ENCODE results near the gene CST7. TPM values are rescaled to one million over a fixed set of nuclear protein-coding genes. Genes with fewer than 3 reads are reported as not detected.

The CST7 gene
- total RNA-seq, 1 experiment from 2014 or later: not detected

DNA sequence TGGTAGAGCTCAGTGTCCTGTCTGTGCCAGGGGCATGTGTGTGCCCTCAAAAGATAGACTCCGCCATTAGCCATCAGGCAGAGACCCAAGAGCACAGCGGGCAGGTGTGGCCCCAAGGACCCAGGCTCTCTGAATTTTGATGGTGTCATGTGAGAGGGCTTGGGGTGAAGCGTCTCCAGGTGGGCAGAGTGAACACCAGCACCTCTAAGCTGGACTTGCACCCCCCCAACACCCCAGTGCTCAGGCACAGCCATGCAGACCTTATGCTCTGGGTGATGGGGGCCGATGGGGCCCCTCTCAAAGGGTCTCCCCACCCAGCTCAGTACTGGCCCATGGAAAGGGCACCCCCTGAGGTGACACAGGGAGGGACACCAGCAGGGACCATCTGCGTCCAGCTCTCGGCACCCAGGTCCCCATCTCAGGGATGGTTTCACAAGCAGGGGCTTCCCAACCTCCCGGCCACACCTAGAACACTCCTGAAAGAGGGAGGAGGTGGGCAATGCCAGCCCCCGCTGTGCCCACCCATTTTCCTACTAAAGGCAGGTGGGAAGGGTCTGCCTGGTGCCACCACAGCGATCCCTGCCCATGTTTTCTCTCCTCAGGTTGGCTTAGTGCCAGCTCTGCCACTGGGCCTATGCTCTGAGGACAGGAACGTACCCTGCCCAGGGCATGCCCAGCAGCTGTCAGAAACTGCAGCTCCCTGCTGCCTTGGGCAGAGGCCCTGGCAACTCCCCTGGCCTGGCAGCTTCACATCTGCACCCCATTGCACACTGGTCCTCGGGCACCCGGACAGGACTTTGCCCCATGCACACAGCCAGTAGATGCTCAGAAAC is 3.5 kb downstream of the CST7 start:
- Histone ChIP-seq H3K27me3 (ENCODE audit: control insufficient read depth, insufficient read depth, low read length) (no peaks in the 10 kb centered on the region), H3K36me3 (replicated peaks; ENCODE audit: control insufficient read depth, insufficient read depth, low read length) (no peaks in the 10 kb centered on the region), H3K4me3 (ENCODE audit: insufficient read depth, low read depth, low read length) (no peak overlapping the region)
- peak; percentile 30 for DNase-seq

DNA sequence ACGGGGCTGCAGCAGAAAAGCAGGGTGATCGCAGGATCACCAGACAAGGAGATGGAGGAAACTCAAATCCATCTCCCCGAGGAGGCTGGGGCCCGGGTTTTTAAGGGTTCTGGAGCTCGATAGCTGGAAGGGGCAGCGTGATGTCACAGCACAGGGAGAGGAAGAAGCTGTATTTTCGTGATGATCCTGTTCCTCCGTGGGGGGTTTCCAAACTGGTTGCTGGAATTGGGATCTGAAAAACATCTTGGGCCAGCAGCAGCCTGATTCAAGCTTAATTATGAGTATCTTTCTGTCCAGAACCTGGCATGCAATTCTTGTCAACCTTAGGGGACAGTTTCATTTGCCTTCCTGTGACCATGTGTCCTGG is 4.1 kb downstream of the CST7 start:
- Histone ChIP-seq H3K4me3 (ENCODE audit: insufficient read depth, low read depth, low read length) (no peak overlapping the region), H3K27me3 (ENCODE audit: control insufficient read depth, insufficient read depth, low read length) (no peaks in the 10 kb centered on the region), H3K36me3 (replicated peaks; ENCODE audit: control insufficient read depth, insufficient read depth, low read length) (no peaks in the 10 kb centered on the region)
- peak; percentile 33 for DNase-seq

DNA sequence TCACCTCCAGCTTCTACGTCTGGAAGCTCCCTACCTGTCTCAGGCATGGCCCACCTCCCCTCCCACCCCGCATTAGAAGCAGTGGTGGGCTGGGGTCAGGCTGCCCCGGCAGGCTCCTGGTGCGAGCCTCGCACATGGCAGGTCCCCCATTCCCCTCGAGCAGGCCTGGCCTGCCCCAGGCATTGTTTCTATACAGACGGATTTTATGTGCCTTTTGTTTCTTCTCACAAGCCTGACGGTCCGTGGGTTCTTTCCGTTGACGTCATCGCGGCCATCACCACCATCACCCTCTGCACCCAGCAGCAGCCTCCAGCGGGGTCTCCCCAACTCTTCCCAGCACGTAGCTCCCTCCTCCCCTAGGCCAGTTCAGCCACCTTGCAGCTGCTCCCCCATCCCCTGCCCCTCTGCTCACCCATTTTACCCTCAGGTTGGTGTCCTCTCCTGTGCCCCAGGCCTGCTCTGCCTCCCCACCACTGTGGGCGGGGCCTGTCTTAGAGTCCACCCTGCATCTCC is 4.6 kb downstream of the CST7 start:
- DNase-seq: peak; percentile 52

DNA sequence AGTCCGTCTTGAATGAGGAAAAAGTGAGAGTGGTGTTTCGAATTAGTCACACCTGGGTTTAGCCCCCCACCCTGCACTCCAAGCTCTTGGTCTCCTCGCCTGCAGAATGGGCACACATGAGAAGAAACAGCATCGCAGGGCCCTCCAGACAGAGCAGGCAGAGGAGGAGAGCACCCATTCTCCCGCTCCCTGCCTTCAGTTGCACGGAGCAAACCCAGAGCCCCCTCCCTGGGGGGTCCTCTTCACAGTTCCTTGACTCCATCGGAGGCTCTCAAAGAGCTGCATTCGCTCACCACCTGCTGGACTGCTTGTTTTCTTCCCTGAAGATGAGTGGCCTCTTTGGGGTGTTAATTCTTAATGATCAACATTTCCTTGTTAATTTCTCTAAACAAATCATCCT is 5.1 kb downstream of the CST7 start:
- no peaks in the 10 kb centered on the region for H3K36me3 ChIP-seq (replicated peaks; ENCODE audit: control insufficient read depth, insufficient read depth, low read length)
- no peak for DNase-seq
- H3K27me3 ChIP-seq (ENCODE audit: control insufficient read depth, insufficient read depth, low read length): no peaks in the 10 kb centered on the region
- H3K4me3 ChIP-seq (ENCODE audit: insufficient read depth, low read depth, low read length): no peak overlapping the region

More for the DNA sequence above, 4.6 kb downstream of the CST7 start:
- no peaks in the 10 kb centered on the region for H3K27me3 ChIP-seq (ENCODE audit: control insufficient read depth, insufficient read depth, low read length)
- no peaks in the 10 kb centered on the region for H3K36me3 ChIP-seq (replicated peaks; ENCODE audit: control insufficient read depth, insufficient read depth, low read length)
- H3K4me3 ChIP-seq (ENCODE audit: insufficient read depth, low read depth, low read length): no peak overlapping the region

DNA sequence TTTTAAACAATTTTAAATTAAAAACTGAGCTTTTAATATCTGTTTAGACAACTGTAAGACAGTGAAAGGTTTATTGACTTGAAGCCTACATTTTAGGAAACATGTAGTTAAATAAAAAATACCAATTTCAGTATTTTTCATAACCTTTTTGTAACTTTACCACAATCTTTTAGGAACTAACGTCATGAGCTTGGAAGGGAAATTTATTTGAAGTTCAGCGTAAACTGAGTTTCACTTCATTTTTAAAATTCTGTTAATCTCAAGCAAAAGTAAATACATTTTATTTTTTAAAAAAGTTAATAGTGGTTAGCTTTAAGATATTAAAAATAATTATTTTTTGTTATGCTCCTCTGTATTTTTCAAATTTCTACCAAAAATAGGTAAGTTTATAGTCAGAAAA is 5.5 kb downstream of the CST7 start:
- Histone ChIP-seq H3K4me3 (ENCODE audit: insufficient read depth, low read depth, low read length) (no peak overlapping the region), H3K27me3 (ENCODE audit: control insufficient read depth, insufficient read depth, low read length) (no peaks in the 10 kb centered on the region), H3K36me3 (replicated peaks; ENCODE audit: control insufficient read depth, insufficient read depth, low read length) (no peaks in the 10 kb centered on the region)
- no peak for DNase-seq

DNA sequence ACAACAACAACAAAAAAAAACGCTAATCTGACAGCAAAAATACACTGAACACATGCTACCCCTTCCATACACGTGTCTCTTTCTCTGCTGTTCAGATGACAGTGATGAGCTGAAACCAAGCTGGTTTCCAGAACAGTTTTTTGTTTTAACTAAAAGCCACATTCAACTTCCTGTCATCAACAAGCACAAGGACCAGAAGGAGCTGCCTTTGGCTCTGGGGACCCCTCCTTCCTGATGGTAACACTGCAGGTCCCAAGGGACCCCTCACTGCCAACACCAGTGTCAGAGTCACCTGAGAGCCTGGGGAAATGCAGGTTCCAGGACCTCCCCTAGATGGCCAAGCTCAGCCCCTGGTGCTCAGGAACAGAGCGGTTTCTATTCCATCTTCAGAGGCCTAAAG is 6.0 kb downstream of the CST7 start:
- DNase-seq: peak; percentile 35
- Histone ChIP-seq H3K36me3 (replicated peaks; ENCODE audit: control insufficient read depth, insufficient read depth, low read length) (no peaks in the 10 kb centered on the region; the same call in 1 of the 2 replicates), H3K4me3 (ENCODE audit: insufficient read depth, low read depth, low read length) (no peak overlapping the region), H3K27me3 (ENCODE audit: control insufficient read depth, insufficient read depth, low read length) (no peaks in the 10 kb centered on the region)

DNA sequence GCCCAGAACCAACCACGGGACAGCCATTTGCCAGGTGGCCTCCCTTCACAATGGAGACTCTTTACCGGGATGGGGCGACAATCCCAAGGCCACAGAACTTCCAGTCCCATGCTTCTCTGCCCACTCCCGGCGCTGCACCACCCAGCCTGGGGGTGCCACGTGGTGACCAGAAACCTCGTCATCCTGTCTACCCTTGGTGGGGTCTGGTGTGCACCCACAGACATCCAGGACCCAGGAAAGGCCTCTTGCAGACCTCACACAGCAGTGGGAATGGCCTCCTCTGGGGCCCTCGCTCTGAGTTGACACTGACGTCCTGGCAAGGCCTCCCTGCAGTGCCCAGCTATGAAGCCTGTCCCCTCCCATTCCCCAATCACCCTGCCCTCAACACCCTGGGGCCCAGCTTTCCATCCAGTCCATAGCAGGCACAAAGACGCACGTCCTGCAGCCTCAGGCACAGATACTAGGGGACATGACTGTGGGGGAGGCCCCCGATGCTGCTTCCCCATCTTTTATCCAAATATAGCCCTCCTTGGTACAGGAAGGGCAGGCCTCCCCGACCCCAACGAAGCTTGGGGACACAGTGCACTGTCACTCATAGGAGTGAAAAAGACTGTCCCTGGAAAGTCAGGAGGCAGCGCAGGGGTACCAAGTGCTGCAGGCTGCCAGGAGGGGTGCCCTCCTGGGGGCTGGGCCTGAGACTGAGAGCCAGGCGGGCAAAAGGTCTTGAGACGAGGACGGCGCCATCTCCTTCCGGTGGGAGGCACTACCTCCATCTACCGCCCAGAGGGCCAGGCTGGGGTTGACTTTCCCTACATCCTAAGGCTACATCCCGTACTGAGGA is 7.2 kb downstream of the CST7 start:
- H3K27me3 ChIP-seq (ENCODE audit: control insufficient read depth, insufficient read depth, low read length): no peaks in the 10 kb centered on the region
- no peaks in the 10 kb centered on the region; the same call in 1 of the 2 replicates for H3K36me3 ChIP-seq (replicated peaks; ENCODE audit: control insufficient read depth, insufficient read depth, low read length)
- no peak overlapping the region for H3K4me3 ChIP-seq (ENCODE audit: insufficient read depth, low read depth, low read length)
- no peak for DNase-seq

DNA sequence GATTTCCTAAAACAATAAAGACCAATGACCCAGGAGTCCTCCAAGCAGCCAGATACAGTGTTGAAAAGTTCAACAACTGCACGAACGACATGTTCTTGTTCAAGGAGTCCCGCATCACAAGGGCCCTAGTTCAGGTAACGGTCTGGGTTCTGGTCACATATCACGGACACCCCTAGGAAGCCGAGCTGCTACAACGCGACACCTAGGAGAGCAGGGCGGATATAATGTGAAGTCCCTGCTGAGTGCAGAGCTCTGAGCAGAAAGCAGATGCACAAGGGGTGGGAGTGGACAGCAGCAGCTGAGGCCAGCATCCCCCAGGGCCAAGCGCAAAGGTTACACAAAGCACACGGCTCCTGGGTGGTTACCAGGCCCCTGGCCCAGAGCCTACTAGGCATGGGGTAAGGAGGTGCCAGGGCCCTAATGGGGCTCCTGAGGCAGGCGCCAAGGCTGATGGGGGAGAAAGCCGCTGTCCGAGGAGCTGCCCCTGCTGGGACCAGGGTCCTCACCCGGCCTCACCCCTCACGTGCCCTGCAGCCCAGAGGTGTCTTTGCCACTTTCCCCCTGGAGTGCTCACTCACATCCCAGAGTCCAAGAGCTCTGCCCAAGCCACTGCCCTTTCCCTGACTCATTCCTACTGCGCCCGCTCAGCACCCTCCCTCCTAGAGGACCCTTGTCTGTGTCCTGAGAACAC is 8.4 kb downstream of the CST7 start:
- H3K27me3 ChIP-seq (ENCODE audit: control insufficient read depth, insufficient read depth, low read length): no peaks in the 10 kb centered on the region
- no peak for DNase-seq
- no peaks in the 10 kb centered on the region; the same call in 1 of the 2 replicates for H3K36me3 ChIP-seq (replicated peaks; ENCODE audit: control insufficient read depth, insufficient read depth, low read length)
- no peak overlapping the region for H3K4me3 ChIP-seq (ENCODE audit: insufficient read depth, low read depth, low read length)

DNA sequence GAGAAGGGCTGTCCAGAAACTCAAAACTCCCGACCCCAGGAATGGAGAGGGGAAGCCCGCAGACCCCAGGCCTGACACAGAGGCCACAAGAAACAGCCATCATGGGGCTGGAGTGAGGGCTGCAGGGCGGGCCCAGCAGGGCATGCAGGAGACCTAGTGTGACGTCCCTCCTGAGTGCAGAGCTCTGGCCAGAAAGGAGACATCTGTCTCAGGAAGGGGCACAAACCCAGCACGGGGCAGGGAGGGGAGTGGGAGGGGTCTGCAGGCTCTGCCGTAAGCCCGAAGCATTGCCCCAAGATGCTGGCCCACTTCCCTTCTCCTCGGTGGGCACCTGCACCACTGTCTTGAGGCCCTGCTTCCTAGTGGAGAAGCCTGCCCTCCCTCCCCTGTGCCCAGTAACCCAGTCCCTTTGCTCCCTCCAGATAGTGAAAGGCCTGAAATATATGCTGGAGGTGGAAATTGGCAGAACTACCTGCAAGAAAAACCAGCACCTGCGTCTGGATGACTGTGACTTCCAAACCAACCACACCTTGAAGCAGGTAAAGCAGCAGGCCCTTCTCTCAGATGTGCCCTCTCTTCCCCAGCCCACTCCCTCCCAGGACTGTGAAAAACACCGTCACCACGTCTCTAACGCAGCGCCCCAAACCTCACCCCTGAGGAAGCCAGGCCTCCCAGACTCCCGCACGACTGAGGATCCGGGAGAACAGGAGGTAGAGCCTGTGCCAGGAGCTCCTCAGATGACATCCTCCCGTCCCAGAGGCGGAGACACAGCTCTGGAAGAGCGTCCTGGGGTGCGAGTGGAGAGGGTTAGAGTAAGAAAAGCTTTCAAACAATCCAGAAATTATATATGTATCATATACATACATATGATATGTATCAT is 9.7 kb downstream of the CST7 start:
- no peaks in the 10 kb centered on the region for H3K27me3 ChIP-seq (ENCODE audit: control insufficient read depth, insufficient read depth, low read length)
- peaks cover 2% of the 10 kb centered on the region for H3K36me3 ChIP-seq (replicated peaks; ENCODE audit: control insufficient read depth, insufficient read depth, low read length)
- no peak for DNase-seq
- no peak overlapping the region for H3K4me3 ChIP-seq (ENCODE audit: insufficient read depth, low read depth, low read length)

DNA sequence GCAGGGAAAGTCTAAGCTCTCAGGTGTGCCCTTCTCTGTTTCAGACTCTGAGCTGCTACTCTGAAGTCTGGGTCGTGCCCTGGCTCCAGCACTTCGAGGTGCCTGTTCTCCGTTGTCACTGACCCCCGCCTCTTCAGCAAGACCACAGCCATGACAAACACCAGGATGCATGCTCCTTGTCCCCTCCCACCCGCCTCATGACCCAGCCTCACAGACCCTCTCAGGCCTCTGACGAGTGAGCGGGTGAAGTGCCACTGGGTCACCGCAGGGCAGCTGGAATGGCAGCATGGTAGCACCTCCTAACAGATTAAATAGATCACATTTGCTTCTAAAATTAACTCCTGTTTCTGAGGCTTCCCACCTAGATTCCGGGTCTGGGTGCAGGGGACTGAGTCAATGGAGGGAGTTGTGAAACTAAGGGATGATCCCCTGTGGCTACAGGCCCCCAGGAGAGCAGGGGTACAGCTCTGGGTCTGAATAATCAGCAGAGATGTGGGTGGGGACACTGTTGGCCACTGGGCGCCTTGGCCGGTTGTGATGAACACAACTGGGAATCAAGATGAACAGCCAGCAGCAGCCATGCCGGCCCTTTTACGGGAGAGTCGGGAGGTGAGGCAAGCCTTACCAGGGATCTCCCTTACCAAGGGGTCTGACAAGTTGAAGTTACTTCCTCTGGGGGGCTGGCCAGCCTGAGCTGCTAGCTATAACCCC is 10.7 kb downstream of the CST7 start:
- Histone ChIP-seq H3K4me3 (ENCODE audit: insufficient read depth, low read depth, low read length) (no peak overlapping the region), H3K36me3 (replicated peaks; ENCODE audit: control insufficient read depth, insufficient read depth, low read length) (peaks cover 4% of the 10 kb centered on the region), H3K27me3 (ENCODE audit: control insufficient read depth, insufficient read depth, low read length) (no peaks in the 10 kb centered on the region)
- DNase-seq: no peak

DNA sequence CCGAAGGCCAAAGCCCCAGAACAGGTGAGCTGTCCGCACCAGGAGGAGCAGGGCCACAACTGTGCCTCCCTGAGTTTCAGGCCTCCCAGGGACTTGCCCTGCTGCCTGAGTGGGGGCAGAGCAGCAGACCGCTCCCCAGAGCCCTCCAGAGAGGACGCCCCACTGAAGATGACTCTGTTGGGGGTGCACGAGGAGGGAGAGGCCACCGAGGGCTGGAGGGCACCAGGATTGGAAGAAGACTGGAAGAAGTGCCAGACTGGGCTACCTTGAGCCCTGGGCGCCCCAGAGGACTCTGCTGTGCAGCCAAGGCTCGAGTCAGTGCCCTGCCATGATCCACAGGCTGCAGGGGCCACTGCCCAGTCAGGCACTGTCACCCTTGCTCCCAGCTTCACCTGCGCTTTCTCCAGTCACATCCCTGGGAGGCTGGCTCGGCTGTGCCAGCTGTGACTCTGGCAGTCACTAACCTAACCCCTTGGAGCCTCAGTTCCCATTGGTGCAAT is 11.3 kb downstream of the CST7 start:
- H3K4me3 ChIP-seq (ENCODE audit: insufficient read depth, low read depth, low read length): no peak overlapping the region
- H3K36me3 ChIP-seq (replicated peaks; ENCODE audit: control insufficient read depth, insufficient read depth, low read length): peaks cover 5% of the 10 kb centered on the region
- DNase-seq: no peak
- H3K27me3 ChIP-seq (ENCODE audit: control insufficient read depth, insufficient read depth, low read length): no peaks in the 10 kb centered on the region

DNA sequence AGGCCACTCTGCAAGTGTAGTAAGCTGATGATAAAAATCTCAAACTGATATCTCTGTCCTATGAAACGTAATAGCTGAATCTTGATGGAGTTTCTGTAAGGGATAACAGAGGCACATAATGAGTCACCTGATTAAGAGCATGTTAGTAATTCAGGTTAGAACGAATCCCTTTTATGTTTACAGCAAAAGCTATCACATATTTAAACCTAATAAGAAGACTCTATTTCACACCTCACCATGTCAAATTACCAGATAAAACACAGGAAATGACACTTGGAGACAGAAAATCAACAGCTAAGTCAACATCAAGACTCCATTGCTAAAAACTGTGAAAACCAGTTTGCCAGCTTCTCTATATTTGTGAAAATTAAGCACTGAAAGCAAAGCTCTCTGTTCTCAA is 11.8 kb downstream of the CST7 start:
- DNase-seq: no peak
- Histone ChIP-seq H3K4me3 (ENCODE audit: insufficient read depth, low read depth, low read length) (no peak overlapping the region), H3K36me3 (replicated peaks; ENCODE audit: control insufficient read depth, insufficient read depth, low read length) (peaks cover 5% of the 10 kb centered on the region), H3K27me3 (ENCODE audit: control insufficient read depth, insufficient read depth, low read length) (no peaks in the 10 kb centered on the region)

Data from H7 (cell line).